ENCODE results near the gene CLIP3. TPM values are rescaled to one million over a fixed set of nuclear protein-coding genes. Genes with fewer than 3 reads are reported as not detected.
A peak's percentile ranks its signal among the peaks of the same experiment; 100 is the strongest.

Gene CLIP3
- total and polyA plus RNA-seq, 4 donors, result 0.59 to 1.5 (median 0.80) TPM

- Histone ChIP-seq H3K27me3 (ENCODE audit: control insufficient read depth in 4 of 4, insufficient read depth in 4 of 4, low read length in 3 of 4) (no peaks in the 10 kb centered on the region), H3K4me1 (ENCODE audit: control insufficient read depth in 4 of 4, insufficient read depth in 4 of 4, low read length in 3 of 4) (peaks cover 11 to 45% (median 30%) of the 10 kb centered on the region in 4 donors), H3K4me3 (ENCODE audit: low read depth in 1 of 3, low read length in 3 of 3) (peak overlapping the region in 2 of 3 donors; percentile 23 to 53), H3K9ac (ENCODE audit: low read depth in 1 of 2, low read length in 2 of 2) (no peak overlapping the region), H3K36me3 (ENCODE audit: control insufficient read depth in 4 of 4, insufficient read depth in 3 of 4, low read depth in 1 of 4, low read length in 3 of 4) (no peaks in the 10 kb centered on the region), H3K27ac (ENCODE audit: low read depth in 1 of 2, low read length in 2 of 2) (peak overlapping the region in 1 of 2 donors; percentile 10), H3K9me3 (ENCODE audit: control insufficient read depth in 4 of 4, low read length in 3 of 4) (no peaks in the 10 kb centered on the region)
- TF ChIP-seq RXRA (IDR thresholded peaks at IDR 0.05) (no peak), RAD21 (IDR thresholded peaks at IDR 0.05) (no peak), REST (IDR thresholded peaks at IDR 0.05) (no peak), FOXA2 (IDR thresholded peaks at IDR 0.05) (no peak), HNF4G (IDR thresholded peaks at IDR 0.05) (no peak), GABPA (IDR thresholded peaks at IDR 0.05 in 1 of 2, conservative IDR thresholded peaks at IDR 0.05 in 1 of 2) (no peak), ZBTB33 (IDR thresholded peaks at IDR 0.05) (no peak), MAX (IDR thresholded peaks at IDR 0.05) (no peak), TAF1 (conservative IDR thresholded peaks at IDR 0.05) (no peak), HNF4A (conservative IDR thresholded peaks at IDR 0.05) (no peak), NR2F2 (IDR thresholded peaks at IDR 0.05) (no peak), EGR1 (IDR thresholded peaks at IDR 0.05; ENCODE audit: low read depth in 2 of 2) (no peak), YY1 (IDR thresholded peaks at IDR 0.05) (no peak), SP1 (IDR thresholded peaks at IDR 0.05) (no peak), JUND (IDR thresholded peaks at IDR 0.05) (no peak), CTCF (IDR thresholded peaks at IDR 0.05; ENCODE audit: low read depth, low read length, missing input control) (no peak), ATF3 (IDR thresholded peaks at IDR 0.05) (no peak), FOXA1 (IDR thresholded peaks at IDR 0.05) (no peak)
- no peak for DNase-seq (ENCODE audit: low spot score)
- 61% methylated on average over 15 of the region's 15 CpGs for WGBS
These were observed 22.9 kb downstream of the CLIP3 start for GRCh38 chr19:36009633-36010379.

All from liver (tissue), 9 donors.